ENCODE data around the gene LEKR1.
"Not testable (repeated sequence)": the region's sequence is repeated elsewhere in the genome, so short reads cannot be mapped to it uniquely, and the experiment has no call there.

LEKR1 gene

DNA sequence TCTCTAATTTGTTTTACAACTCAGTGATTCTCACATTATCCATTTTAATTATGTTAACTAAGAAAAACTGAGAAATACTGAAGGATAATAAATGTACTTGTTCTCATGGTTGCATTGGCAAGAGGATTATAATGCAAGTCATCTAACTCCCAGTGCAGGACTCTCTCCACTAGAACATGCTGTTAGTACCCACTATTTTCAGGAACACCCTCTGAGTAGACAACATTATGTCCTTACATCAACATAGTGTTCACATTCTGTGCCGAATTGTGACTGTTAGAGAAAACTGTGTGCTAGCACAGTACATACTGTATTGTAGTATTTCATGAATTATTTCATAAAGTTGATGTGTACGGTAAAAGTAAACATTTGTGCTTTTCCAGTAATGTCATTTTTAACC lies 80.1 kb downstream of the LEKR1 start:
- H3K4me3 ChIP-seq (ENCODE audit: low read depth, low read length), result no peak overlapping the region
- TF ChIP-seq, protein P1, sequence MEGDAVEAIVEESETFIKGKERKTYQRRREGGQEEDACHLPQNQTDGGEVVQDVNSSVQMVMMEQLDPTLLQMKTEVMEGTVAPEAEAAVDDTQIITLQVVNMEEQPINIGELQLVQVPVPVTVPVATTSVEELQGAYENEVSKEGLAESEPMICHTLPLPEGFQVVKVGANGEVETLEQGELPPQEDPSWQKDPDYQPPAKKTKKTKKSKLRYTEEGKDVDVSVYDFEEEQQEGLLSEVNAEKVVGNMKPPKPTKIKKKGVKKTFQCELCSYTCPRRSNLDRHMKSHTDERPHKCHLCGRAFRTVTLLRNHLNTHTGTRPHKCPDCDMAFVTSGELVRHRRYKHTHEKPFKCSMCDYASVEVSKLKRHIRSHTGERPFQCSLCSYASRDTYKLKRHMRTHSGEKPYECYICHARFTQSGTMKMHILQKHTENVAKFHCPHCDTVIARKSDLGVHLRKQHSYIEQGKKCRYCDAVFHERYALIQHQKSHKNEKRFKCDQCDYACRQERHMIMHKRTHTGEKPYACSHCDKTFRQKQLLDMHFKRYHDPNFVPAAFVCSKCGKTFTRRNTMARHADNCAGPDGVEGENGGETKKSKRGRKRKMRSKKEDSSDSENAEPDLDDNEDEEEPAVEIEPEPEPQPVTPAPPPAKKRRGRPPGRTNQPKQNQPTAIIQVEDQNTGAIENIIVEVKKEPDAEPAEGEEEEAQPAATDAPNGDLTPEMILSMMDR (IDR thresholded peaks at IDR 0.05; ENCODE audit: low read depth, low read length, missing control alignments), result no peak
- DNase-seq (ENCODE audit: low read depth), result no peak

GRCh38 chr3:156908398-156908797 lies 82.2 kb downstream of the LEKR1 start:
- TF ChIP-seq, protein P1 (IDR thresholded peaks at IDR 0.05; ENCODE audit: low read depth, low read length, missing control alignments), result no peak
- H3K4me3 ChIP-seq (ENCODE audit: low read depth, low read length), result no peak overlapping the region
- no peak for DNase-seq (ENCODE audit: low read depth)

- no peak overlapping the region for H3K4me3 ChIP-seq (ENCODE audit: low read depth, low read length)
- TF ChIP-seq, protein P1 (IDR thresholded peaks at IDR 0.05; ENCODE audit: low read depth, low read length, missing control alignments), result no peak
- DNase-seq (ENCODE audit: low read depth), result no peak
These were observed 83.9 kb downstream of the LEKR1 start for GRCh38 chr3:156910022-156910421.

DNA sequence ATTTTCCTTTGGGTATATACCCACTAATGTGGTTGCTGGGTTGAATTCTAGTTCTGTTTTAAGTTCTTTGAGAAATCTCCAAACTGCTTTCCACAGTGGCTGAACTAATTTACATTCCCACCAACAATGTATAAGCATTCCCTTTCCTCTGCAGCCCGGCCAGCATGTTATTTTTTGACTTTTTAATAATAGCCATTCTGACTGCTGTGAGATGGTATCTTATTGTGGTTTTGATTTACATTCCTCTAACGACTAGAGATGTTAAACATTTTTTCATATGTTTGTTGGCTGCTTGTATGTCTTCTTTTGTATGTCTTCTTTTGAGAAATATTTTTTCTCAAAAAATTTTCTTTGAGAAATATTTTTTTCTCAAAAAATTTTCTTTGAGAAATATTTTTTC lies 84.7 kb downstream of the LEKR1 start:
- not testable (repeated sequence) for H3K4me3 ChIP-seq (ENCODE audit: low read depth, low read length); DNase-seq (ENCODE audit: low read depth)

DNA sequence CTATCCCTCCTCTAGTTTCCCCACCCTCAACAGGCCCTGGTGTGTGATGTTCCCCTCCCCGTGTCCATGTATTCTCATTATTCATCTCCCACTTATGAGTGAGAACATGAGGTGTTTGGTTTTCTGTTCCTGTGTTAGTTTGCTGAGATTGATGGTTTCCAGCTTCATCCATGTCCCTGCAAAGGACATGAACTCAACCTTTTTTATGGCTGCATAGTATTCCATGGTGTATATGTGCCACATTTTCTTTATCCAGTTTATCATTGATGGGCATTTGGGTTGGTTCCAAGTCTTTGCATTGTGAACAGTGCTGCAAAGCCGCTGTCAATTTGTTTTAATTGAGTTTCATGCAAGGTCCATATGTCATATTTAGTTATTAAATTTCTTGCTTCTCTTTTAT lies 88.1 kb downstream of the LEKR1 start:
- H3K4me3 ChIP-seq (ENCODE audit: low read depth, low read length); DNase-seq (ENCODE audit: low read depth): not testable (repeated sequence)

DNA sequence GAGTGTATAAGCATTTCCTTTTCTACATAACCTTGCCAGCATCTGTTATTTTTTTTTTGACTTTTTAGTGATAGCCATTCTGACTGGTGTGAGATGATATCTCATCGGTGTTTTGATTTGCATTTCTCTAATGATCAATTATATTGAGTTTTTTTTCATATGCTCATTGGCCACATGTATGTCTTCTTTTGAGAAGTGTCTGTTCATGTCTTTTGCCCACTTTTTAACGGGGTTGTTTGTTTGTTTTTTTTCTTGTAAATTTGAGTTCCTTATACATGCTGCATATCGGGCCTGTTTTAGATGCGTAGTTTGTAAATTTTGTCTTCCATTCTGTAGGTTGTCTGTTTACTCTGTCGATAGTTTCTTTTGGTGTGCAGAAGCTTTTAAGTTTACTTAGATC lies 89.2 kb downstream of the LEKR1 start:
- H3K4me3 ChIP-seq (ENCODE audit: low read depth, low read length), result no peak overlapping the region
- TF ChIP-seq, protein P1 (IDR thresholded peaks at IDR 0.05; ENCODE audit: low read depth, low read length, missing control alignments), result no peak
- DNase-seq (ENCODE audit: low read depth), result no peak

GRCh38 chr3:156918746-156919145 lies 92.6 kb downstream of the LEKR1 start:
- TF ChIP-seq, protein P1 (IDR thresholded peaks at IDR 0.05; ENCODE audit: low read depth, low read length, missing control alignments), result no peak
- DNase-seq (ENCODE audit: low read depth), result no peak
- H3K4me3 ChIP-seq (ENCODE audit: low read depth, low read length), result no peak overlapping the region

DNA sequence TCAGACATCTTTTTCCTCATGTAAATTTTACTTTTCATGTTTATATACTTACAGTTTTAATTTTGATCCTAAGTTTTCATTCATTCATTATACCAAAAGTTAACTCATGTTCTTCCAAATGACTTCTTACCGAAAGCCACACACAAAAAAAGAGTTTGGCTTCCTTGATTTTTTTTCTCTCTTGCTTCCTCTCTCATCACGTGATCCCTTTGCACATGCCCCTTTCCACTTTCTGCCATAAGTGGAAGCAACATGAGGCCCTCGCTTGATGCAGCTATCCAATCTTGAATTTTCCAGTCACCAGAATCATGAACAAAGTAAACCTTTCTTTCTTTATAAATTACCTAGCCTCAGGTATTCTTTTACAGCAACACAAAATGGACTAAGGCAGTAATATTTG lies 93.7 kb downstream of the LEKR1 start:
- no peak overlapping the region for H3K4me3 ChIP-seq (ENCODE audit: low read depth, low read length)
- TF ChIP-seq, protein P1 (IDR thresholded peaks at IDR 0.05; ENCODE audit: low read depth, low read length, missing control alignments), result no peak
- DNase-seq (ENCODE audit: low read depth), result no peak
